Activated CD4-positive, CD25-positive, alpha-beta regulatory T cell treated with anti-CD3 and anti-CD28 coated beads, Interleukin-2, amount 50 U/mL, for 16 hours (primary cell): ENCODE data around the gene MYEF2.

Experiments
- DNase-seq: peaks from one replicate; pipeline ENCODE4 v3.0.0-alpha.2; 2020; ENCODE audit warnings: low read depth, low spot score

The MYEF2 gene, protein sequence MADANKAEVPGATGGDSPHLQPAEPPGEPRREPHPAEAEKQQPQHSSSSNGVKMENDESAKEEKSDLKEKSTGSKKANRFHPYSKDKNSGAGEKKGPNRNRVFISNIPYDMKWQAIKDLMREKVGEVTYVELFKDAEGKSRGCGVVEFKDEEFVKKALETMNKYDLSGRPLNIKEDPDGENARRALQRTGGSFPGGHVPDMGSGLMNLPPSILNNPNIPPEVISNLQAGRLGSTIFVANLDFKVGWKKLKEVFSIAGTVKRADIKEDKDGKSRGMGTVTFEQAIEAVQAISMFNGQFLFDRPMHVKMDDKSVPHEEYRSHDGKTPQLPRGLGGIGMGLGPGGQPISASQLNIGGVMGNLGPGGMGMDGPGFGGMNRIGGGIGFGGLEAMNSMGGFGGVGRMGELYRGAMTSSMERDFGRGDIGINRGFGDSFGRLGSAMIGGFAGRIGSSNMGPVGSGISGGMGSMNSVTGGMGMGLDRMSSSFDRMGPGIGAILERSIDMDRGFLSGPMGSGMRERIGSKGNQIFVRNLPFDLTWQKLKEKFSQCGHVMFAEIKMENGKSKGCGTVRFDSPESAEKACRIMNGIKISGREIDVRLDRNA

DNA sequence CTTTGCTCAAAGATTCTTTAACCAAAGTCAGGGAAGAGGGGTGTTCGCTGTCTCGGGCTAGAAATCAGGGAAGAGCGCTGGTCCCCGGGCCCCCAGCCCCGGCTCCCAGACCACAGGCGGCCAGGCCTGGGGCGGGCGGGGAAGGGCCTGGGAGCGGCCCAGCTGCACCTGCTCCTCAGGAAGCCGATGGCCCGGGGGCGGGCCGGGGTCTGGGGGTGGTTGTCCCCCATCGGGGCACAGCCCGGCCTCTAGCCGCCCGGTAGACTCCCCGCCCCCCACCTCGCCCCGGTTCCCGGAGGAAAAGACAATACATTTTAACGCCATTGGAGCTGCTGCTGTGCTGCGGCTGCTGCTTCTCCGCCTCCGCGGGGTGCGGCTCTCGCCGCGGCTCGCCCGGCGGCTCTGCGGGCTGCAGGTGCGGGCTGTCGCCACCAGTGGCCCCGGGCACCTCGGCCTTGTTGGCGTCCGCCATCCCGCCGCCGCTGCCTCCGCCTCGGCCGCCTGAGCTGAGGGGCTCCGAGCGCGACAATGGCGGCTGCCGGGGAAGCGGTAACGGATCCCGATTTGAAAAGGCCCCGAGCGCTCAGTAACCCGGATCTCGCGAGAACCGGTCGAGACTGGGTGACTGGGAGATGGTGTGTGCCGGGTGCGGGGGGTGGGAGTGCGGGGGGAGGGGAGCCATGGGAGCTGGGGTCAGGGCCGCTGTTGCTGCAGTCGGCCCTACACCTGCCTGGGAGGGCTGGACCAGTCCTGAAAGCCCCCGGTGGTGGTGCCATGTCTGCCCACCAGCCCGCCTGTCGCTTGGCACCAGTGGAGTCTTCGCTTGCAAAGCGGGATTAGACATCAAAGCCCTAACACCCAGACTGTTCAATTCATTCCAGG lies at the start of gene MYEF2:
MYEF2 (minus strand) TSS at position 530 of the 882 bp plus-strand sequence; CDS start at position 472, 58 bp downstream.
- DNase-seq: peak; percentile 33

DNA sequence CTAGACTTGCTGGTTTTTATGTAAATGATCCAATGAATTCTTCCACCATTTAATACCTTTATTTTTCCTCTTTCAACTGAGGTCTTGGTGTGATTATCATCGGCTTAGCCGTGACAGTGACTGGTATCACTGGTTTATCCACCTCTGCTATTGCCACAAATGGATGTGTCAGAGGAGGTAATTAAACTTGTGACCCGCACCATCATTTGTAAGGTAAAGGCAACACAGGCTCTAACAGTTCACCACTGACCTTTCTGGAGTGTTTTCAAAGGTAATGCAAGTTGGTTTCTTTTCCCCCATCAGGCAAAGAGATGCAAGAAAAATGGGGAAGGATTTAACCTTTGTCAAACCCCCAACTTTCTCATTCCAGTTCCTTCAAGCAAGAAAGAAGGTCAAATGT lies 47.7 kb upstream of the MYEF2 start:
- no peak for DNase-seq

DNA sequence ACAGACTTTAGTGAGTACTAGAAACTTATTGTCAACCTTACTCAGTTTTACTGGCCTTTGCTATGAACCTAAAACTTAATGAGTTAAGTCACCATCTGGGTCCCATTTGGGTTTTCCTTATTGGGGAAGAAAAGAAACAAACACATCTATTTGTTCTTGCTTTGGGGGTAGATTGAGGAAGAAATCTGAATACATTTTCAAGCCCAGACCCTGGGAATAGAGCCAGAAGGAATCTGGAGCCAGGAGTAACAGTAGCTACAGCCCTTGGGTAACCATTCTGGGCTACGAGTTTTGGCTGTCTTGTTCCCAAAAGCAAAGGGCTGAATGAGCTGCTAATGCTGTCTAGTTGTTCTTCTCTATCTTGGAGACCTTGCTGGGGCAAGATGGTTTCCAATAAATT lies 44.5 kb upstream of the MYEF2 start:
- DNase-seq: no peak

DNA sequence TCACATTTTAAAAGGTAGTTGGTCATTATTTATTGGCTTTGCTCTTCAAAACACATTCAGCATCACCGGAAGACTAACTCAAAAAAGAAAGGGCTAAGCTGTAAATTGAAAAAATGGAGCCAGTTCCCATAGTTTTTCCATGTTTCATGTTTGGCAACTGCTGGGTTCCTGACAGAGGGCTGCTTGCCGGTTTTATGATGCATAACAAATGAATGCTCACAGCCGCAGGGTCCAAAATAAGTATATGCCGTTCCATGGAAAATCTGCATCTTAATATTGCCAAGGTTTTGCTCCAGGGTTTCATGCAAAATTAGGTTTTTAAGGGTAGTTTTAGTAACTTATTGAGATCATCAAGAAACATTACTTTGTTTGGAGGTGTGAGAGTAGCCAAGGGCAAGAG lies 43.8 kb upstream of the MYEF2 start:
- DNase-seq: no peak

DNA sequence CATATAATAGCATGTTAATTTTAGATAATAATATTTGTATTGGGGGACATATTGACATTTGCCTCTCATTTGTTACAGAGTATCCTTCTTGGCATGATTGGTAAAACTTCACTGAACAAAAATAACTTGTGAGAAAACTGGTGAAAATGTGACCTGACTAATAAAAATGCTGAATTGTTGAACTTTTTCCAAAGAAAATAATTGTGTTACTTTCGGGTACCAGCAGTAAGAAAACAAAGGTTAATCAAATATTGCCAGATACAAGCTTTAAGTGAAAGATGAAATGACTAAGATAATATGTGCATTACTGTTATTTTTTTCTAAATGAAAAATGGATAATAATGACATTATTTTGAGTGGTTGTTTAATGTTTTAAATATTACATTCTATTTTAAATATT lies 43.2 kb upstream of the MYEF2 start:
- DNase-seq: no peak

DNA sequence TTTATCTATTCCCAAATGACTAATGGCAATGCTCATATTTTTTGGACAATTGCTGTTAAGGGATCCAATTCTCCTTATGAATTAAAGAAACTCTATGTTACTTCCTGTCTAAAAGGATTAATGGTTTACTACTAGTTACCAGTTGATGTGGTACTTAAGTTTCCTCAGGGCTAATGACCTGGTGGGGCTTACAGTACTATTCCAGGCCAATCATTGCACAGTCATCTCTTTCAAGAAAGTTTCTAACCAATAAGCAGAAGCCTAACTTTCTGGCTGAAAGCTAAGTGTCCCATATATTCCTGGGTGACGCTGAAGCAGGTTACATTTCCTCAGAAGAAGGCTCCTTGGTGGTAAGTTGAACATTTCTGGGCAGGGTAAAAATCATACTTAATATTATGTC lies 27.9 kb upstream of the MYEF2 start, which contains the start of gene SLC12A1:
SLC12A1 (plus strand) TSS at position 322 of the 400 bp plus-strand sequence. CDS start 1,418 bp downstream, outside the sequence.
- no peak for DNase-seq

DNA sequence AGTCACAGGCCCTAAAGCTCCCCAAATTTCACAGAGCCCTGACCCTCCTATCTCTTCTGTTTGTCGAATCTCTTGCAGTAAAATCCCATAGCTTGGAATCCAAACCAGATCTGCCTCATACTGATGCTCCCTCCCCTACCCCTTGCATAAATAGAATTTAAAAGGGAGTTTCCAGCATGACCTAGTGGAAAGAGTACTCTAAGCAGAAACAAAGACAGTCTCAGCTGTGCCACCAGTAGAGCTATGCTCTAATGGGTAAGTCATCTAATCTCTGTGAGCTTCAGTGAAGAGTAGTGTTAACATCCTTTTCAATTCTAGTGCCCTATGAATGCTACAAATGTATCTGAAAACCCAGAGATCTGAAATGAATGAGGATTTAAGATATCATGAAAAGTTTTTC lies 24.0 kb upstream of the MYEF2 start:
- no peak for DNase-seq

DNA sequence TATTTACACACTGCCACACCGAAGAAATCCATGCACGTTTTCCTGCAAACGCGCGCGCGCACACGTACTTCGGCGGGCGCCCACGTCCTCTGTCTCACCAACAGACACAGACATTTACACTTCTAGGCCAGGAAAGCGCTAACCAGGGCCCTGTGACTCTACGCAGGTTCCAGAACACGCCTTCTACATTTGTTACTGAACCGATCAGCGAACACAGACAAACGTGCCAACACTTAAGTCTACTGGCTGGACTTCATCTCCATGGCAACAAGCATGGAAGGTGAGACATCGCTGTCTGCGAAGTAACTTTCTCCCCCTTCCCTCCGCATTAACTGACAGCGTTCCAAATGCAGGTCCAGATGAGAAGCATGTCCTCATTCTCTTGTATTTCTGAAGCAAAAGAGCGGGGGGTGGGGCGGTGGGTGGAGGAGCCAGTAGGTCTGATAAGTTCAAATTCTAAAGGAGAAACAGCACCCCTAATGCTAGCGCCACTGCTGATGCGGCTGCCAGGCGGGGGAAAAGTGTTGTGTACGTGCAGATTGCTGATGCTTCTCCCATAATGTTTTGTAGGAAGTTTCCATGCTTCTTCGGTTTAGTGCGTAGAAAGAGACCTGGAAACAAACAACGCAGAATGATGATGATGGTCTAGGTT lies 13.6 kb upstream of the MYEF2 start, which contains the start of gene CTXN2:
CTXN2 (plus strand) TSS at position 92 of the 652 bp plus-strand sequence. CDS start 9,636 bp downstream, outside the sequence.
- DNase-seq: no peak

DNA sequence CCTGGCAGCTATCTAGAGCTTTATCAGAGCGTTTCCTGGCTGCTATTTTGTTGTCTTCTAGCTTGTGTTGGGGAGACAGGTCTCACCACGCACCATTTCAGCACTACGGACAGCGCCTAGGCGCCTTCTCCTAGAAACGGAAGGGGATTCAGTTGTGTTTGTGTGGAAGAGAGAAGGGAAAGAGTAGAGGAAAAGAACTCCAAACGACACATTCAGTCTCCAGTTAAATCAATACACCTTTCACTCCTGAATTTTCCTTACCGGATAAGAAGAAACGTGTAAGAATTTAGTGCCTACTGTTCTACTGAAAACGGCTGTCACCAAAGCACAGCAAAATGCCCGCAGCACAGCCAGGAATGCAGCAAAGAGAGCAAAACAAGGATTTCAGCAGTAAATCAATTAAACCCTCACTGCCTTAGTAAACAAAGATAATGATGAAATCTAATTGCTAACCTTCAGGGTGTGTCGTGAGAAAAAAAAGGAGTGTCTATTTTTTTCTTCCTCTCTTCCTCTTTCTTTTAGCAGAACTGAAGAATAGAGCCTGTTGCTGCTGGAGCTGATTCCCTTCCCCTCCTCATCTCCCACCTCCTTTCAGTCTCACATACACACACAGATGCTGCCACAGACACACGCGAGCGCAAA lies 13.0 kb upstream of the MYEF2 start:
- no peak for DNase-seq

DNA sequence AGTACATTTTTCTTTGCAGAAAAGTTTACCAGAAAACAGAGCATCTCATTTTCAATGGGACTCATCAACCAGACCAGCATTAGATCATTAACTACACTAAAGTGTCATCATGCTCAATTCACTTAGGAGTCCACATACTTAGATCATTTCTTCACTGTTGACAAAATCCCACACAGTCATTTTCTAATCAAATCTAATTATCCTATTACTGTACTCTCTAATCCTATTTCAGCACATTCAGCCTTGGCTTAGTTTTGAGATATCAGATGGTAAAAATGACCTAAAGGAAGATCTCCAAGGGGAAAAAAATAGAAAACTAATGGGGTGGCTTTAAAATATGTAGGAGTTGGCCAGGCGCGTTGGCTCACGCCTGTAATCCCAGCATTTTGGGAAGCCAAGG lies 8.2 kb upstream of the MYEF2 start:
- no peak for DNase-seq

DNA sequence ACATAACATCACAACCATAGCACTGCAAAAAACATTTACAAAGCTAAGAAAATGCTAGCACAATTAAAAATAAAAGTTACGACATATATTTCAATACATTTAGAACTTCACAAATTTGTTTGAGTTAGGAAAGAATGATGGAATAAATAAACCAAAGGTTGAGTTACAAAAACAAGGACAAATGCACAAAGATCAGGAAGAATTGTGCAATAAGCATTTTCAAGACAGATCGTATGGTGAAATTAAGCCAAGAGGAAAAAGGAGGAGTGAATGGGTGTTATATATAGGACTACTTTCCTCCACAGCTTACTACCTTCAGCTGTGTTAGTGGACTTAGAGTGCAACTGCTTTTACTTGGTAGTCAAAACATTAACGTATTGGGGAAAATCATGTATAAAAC lies 7.4 kb upstream of the MYEF2 start:
- no peak for DNase-seq

DNA sequence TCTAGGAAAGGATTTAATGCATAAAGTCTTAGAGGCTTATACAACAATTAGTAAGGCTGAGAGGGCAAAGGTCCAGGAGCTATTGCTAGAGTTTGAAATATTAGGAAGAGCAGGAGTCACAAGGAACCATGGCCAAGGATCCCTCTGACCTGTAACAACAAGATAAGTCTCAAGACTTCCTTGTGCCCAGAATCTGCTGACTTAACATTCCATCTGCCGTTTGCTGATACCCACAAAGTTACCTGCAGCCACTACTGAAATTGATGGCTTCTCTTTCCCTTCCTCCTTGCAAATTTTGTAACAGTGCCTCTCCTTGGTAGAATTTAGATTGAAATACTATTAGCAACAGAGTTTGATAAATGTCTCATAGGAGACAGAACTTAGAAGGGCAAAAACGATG lies 4.7 kb upstream of the MYEF2 start:
- DNase-seq: no peak

DNA sequence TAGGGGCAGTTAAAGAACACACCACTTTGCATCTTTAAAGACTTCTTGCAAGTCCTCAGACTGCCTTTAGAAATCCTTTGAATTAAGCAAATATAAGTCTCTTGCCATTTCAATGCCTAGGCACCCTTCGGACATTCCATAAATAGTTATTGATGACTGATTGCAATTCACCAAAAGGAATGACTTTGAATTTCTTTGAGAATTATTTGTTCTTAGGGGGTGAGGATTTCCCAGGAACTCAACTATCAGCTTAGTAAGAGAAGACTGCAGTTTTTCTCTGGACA lies 495 bp upstream of the MYEF2 start:
- no peak for DNase-seq

DNA sequence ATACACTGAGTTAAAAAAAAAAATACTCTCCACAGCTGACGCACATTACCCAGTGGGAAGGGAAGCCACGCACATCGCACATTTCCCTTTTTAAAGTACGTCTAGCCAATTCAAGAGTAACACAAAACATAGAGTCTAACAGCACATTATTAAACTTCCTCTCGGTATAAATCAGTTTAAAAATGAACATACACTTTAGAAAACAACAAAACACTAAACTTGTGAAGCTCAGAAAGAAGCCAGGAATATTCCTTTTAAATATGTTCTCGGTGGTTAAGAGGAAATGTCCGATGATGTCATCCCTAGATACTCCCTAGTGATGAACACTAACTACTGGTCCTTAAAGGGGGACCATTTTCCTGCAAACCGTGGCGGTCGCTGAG lies 721 bp downstream of the MYEF2 start:
- no peak for DNase-seq

DNA sequence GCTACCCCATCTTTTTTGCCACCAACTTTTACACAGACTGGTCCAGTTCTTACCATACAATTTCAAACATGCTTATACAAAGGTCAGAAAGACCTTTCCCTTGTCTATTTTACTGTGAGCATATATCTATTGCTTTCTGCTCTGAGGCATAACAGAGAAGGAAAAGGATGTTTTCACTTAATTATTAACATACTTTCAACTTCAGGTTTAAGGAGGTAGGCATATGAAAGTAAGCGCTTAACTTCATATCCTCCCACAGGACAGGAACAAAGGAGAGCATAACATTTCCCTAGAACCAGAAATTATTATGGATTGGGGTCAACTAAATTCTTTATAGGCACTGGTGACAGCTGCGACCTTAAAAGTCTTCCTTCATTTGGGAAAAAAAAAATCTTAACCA lies 1.1 kb downstream of the MYEF2 start:
- DNase-seq: no peak

DNA sequence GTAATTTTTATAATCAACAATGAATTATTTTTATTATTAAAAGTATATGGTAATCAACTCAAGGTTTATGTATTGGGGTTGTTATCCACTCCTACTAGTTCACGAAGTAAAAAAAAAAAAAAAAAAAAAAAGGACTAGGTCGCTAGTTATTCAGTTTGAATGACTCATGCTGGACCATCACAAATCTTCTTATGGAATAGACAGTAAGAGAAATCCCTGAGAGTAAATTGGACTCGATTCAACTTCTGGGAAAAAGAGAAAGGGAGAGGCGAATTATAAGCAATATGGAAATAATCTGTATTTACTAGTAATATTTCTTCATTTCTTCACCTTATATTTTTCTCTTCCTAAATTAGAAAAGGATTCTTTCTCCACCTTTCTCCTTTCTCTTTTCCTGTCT lies 2.0 kb downstream of the MYEF2 start:
- no peak for DNase-seq

DNA sequence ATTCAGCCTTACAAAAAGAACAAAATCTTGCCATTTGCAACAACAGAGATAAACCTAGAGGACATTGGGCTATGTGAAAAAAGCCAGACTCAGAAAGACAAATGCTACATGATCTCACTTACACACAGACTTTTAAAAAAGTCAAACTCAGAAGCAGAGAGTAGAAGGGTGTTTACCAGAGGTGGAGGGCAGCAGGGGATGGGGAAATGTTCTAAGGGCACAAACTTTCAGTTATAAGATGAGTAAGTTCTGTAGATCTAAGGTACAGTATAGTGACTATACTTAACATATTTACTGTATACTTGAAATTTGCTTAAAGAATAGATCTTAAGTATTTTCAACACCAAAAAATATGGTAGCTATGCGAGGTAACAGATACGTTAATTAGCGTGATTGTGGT lies 3.0 kb downstream of the MYEF2 start:
- DNase-seq: no peak

DNA sequence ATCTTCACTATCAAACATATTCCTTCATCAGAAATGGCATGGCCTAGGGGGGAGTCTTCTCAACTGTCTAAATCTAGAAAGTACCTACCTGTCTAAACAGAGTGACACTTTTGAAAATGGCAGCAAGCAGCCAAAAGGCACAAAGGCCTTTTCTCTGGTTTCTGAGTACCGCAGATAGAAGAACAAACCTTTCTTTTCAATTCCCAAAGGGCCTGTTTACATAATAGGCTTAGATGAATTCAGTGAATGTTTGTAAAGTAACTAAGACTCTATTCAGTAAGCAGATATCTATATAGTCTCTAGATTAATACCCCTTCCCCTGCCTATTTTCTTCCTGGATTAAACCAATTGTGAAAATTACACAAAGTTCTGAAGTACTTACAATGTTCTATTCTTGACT lies 7.1 kb downstream of the MYEF2 start:
- DNase-seq: no peak

DNA sequence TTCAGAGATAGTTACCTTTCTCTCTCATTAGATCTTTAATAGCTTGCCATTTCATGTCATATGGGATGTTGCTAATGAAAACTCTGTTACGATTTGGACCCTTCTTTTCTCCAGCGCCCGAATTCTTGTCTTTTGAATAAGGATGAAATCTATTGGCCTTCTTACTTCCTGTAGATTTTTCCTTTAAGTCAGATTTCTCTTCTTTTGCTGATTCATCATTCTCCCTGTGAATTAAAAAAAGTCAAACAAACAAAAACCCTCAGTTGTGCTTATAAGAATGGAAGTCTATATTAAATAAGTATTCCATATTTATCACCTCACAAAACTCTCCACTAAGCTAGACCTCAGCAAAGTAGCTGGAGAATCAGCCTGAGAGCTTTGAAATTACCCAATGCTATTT lies 9.5 kb downstream of the MYEF2 start:
- no peak for DNase-seq

DNA sequence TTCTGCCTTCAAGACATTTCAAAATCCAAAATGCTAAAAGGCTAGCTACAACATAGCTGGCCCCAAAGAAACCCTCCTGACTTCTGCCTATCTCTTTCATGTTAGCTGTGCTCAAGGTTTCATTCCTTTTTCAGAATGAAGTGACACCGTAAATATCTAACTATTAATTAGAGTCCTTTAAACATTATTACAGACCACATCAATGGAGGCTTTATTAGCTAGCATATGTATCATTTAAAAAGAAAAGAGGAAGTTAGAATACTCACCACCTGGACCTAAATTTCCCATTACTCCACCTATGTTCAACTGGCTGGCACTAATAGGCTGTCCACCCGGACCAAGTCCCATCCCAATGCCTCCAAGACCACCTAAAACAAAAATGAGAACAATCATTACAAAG lies 24.6 kb downstream of the MYEF2 start:
- DNase-seq: no peak

DNA sequence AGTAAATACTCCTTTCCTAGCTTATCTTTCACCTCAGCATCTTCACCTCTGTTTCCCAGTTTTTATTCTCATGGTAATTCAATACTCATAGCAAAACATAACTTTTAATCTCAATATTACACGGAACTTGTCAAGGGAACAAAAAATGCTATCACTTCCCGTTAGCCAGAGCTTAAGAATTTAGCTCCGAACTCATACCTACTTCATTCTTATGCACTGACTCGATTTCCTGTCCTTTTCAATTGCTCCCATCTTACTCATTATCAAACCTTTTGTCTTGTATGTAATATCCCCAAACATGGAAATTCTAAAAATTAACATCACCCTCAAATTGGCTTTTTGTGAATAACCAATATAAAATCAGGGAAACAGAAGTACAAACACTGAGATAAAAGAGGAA lies 28.2 kb downstream of the MYEF2 start:
- no peak for DNase-seq
